Kidney (tissue), 22 donors: ENCODE results near the gene CCDC85B. TPM values are rescaled to one million over a fixed set of nuclear protein-coding genes. Genes with fewer than 3 reads are reported as not detected.

Source experiments
- DNase-seq, 5 donors: peaks; one replicate each; pipeline ENCODE4 v3.0.0-alpha.2; 2013 to 2020
- FAIRE-seq: peaks from 2 replicates; lab custom pipeline; 2012; peaks lifted over from hg19 to GRCh38; lab: Jason Lieb, UNC
- H3K27ac ChIP-seq, 2 donors: one replicate each; pipeline ENCODE4 v1.7.0; 2013; ENCODE audit warnings: low read depth in 2 of 2, low read length in 2 of 2, inconsistent platforms in 1 of 2
- H3K27me3 ChIP-seq: one replicate; pipeline ENCODE4 v1.7.1; 2013; ENCODE audit warnings: low read length, inconsistent platforms; ENCODE audit not compliant: control insufficient read depth, insufficient read depth
- H3K36me3 ChIP-seq, 3 donors: one replicate each; pipeline versions ENCODE4 v1.7.0 to v1.7.1; 2013; ENCODE audit warnings: low read length in 3 of 3, control low read depth in 1 of 3, inconsistent platforms in 1 of 3; ENCODE audit not compliant: insufficient read depth in 3 of 3, control insufficient read depth in 2 of 3
- H3K4me1 ChIP-seq, 3 donors: one replicate each; pipeline versions ENCODE4 v1.7.0 to v1.7.1; 2013; ENCODE audit warnings: low read length in 3 of 3, inconsistent platforms in 1 of 3, low read depth in 1 of 3; ENCODE audit not compliant: control insufficient read depth in 2 of 3, insufficient read depth in 2 of 3
- H3K4me3 ChIP-seq, 3 donors: one replicate each; pipeline versions ENCODE4 v1.7.0 to v1.8.1; 2013; ENCODE audit warnings: low read length in 3 of 3, control low read depth in 1 of 3, inconsistent platforms in 1 of 3
- H3K9ac ChIP-seq, 3 donors: one replicate each; pipeline versions ENCODE4 v1.7.0 to v1.7.1; 2013; ENCODE audit warnings: low read length in 3 of 3, control low read depth in 1 of 3, inconsistent platforms in 1 of 3
- H3K9me3 ChIP-seq, 3 donors: one replicate each; pipeline versions ENCODE4 v1.7.0 to v1.7.1; 2013; ENCODE audit warnings: low read length in 3 of 3, control low read depth in 1 of 3, inconsistent platforms in 1 of 3; ENCODE audit not compliant: control insufficient read depth in 2 of 3, insufficient read depth in 1 of 3
- CTCF ChIP-seq: IDR thresholded peaks from 3 replicates; pipeline ENCODE4 v1.5.1; 2012; ENCODE audit warnings: mild to moderate bottlenecking, moderate library complexity, borderline replicate concordance; ENCODE audit not compliant: insufficient read depth; ENCODE audit errors: extremely low read depth
- intact Hi-C: fragments of 100-400 bp; cut with DNase I; formaldehyde crosslinking; loops from one replicate; pipeline ENCODE4 v1.11.1; 2022
- long read RNA-seq, 10 donors: library from polyadenylated mRNA in 1 of 10; unstranded in 1 of 10; transcript quantifications; one replicate each; pipeline ENCODE4 v2.0.0 and lab custom pipeline, GENCODE V29; 2021 to 2026
- polyA plus RNA-seq: library from polyadenylated mRNA; stranded (reverse); fragments of 350-450 nt; fragmentation: Illumina TruSeq; extraction: RNeasy Lipid Tissue Mini Kit (QIAGEN cat#74804); gene quantifications from one replicate; pipeline ENCODE4 v1.2.3, GENCODE V29; 2014; ENCODE audit warnings: low read depth, low replicate concordance; ENCODE audit not compliant: insufficient read depth
- total RNA-seq: library from RNA; stranded (reverse); fragmentation: NEBNext Ultra II Directional; extraction: Animal tissue kit (Norgen Biotek cat#: 25700); gene quantifications from one replicate; pipeline ENCODE4 v1.2.1, GENCODE V29; 2021
- donor health status: control.
- donor health status: control.
- donor health status: control.
- donor health status: control.
- donor health status: control.
- donor health status: DM: yes; HTN: yes; CAD: no.
- donor health status: Normal renal cell carcinoma (clear cell type).

CCDC85B gene
- total RNA-seq (26.1 TPM), polyA plus RNA-seq (31.8 TPM)
- long read RNA-seq, donor 1, transcript CCDC85B-201 (1 exons, 1,524 nt) = major isoform, 37 of 37 reads
- long read RNA-seq, donor 1, partial matches to known transcripts = 0 of 37 reads
- long read RNA-seq, donor 1, other reads (novel, unspliced or antisense) = 0 of 37 reads
- long read RNA-seq, donor 2, transcript CCDC85B-201 (1 exons, 1,524 nt) = major isoform, 31 of 31 reads
- long read RNA-seq, donor 2, partial matches to known transcripts = 0 of 31 reads
- long read RNA-seq, donor 2, other reads (novel, unspliced or antisense) = 0 of 31 reads
- long read RNA-seq, donor 3, transcript CCDC85B-201 (1 exons, 1,524 nt) = major isoform, 44 of 44 reads
- long read RNA-seq, donor 3, partial matches to known transcripts = 0 of 44 reads
- long read RNA-seq, donor 3, other reads (novel, unspliced or antisense) = 0 of 44 reads
- long read RNA-seq, donor 4, transcript CCDC85B-201 (1 exons, 1,524 nt) = major isoform, 24 of 24 reads
- long read RNA-seq, donor 4, partial matches to known transcripts = 0 of 24 reads
- long read RNA-seq, donor 4, other reads (novel, unspliced or antisense) = 0 of 24 reads
- long read RNA-seq, donor 5, partial matches to known transcripts = 0 of 3 reads
- long read RNA-seq, donor 5, other reads (novel, unspliced or antisense) = 0 of 3 reads
- long read RNA-seq, donor 6, transcript CCDC85B-201 (1 exons, 1,524 nt) = major isoform, 54 of 54 reads
- long read RNA-seq, donor 6, partial matches to known transcripts = 0 of 54 reads
- long read RNA-seq, donor 6, other reads (novel, unspliced or antisense) = 0 of 54 reads
- long read RNA-seq, donor 7, transcript CCDC85B-201 (1 exons, 1,524 nt) = major isoform, 62 of 62 reads
- long read RNA-seq, donor 7, partial matches to known transcripts = 0 of 62 reads
- long read RNA-seq, donor 7, other reads (novel, unspliced or antisense) = 0 of 62 reads
- long read RNA-seq, donor 8, transcript CCDC85B-201 (1 exons, 1,524 nt) = major isoform, 63 of 63 reads
- long read RNA-seq, donor 8, partial matches to known transcripts = 0 of 63 reads
- long read RNA-seq, donor 8, other reads (novel, unspliced or antisense) = 0 of 63 reads
- long read RNA-seq, donor 9, transcript CCDC85B-201 (1 exons, 1,524 nt) = major isoform, 47 of 47 reads
- long read RNA-seq, donor 9, partial matches to known transcripts = 0 of 47 reads
- long read RNA-seq, donor 9, other reads (novel, unspliced or antisense) = 0 of 47 reads
- long read RNA-seq, donor 10, transcript CCDC85B-201 (1 exons, 1,524 nt) = major isoform, 47 of 47 reads
- long read RNA-seq, donor 10, partial matches to known transcripts = 0 of 47 reads
- long read RNA-seq, donor 10, other reads (novel, unspliced or antisense) = 0 of 47 reads

GRCh38 chr11:65890324-65891218, at the start of gene CCDC85B:
TSS of gene CCDC85B (plus strand) at chr11:65890673. CDS start at chr11:65890784, 111 bp downstream.
- peak within 1 kb of the TSS; percentile 16 to 79 (median 77) for H3K9ac ChIP-seq
- DNase-seq = peak; percentile 97 to 100 (median 98)
- peak within 1 kb of the TSS; percentile 56 to 78 (median 57) for H3K4me3 ChIP-seq
- peaks cover 0 to 35% (median 8%) of the 10 kb centered on the region in 3 donors for H3K4me1 ChIP-seq
- FAIRE-seq = no peak
- TF ChIP-seq CTCF = no peak
- H3K9me3 ChIP-seq = no peaks in the 10 kb centered on the region
- no peaks in the 10 kb centered on the region for H3K36me3 ChIP-seq
- H3K27ac ChIP-seq = peak within 1 kb of the TSS; percentile 90 to 96
- intact Hi-C loops = no loop called here
- H3K27me3 ChIP-seq = no peaks in the 10 kb centered on the region

GRCh38 chr11:65842144-65842543, 48.3 kb upstream of the CCDC85B start:
- no peaks in the 10 kb centered on the region for H3K36me3 ChIP-seq
- H3K27ac ChIP-seq = no peak overlapping the region
- H3K4me3 ChIP-seq = no peak overlapping the region
- H3K27me3 ChIP-seq = no peaks in the 10 kb centered on the region
- no peak for TF ChIP-seq CTCF
- H3K9ac ChIP-seq = no peak overlapping the region
- H3K9me3 ChIP-seq = no peaks in the 10 kb centered on the region
- no peaks in the 10 kb centered on the region for H3K4me1 ChIP-seq
- intact Hi-C loops = no loop called here
- DNase-seq = no peak
- no peak for FAIRE-seq

- FAIRE-seq = no peak
- no peaks in the 10 kb centered on the region for H3K4me1 ChIP-seq
- TF ChIP-seq CTCF = no peak
Observed at GRCh38 chr11:65843811-65844210, 46.7 kb upstream of the CCDC85B start.

More at GRCh38 chr11:65843811-65844210, 46.7 kb upstream of the CCDC85B start:
- Histone ChIP-seq H3K36me3 (no peaks in the 10 kb centered on the region), H3K27ac (no peak overlapping the region), H3K9me3 (no peaks in the 10 kb centered on the region), H3K4me3 (no peak overlapping the region), H3K27me3 (no peaks in the 10 kb centered on the region), H3K9ac (no peak overlapping the region)
- intact Hi-C loops = no loop called here
- DNase-seq = no peak
